Activated CD8-positive, alpha-beta memory T cell treated with anti-CD3 and anti-CD28 coated beads for 24 hours (primary cell): ENCODE measurements around the gene RASSF3.
"Not testable (repeated sequence)": the region's sequence is repeated elsewhere in the genome, so short reads cannot be mapped to it uniquely, and the experiment has no call there.

Experiments used
- DNase-seq: peaks from one replicate; pipeline ENCODE4 v3.0.0-alpha.2; 2020

RASSF3 gene

GRCh38 chr12:64635356-64635998, 25.2 kb downstream of the RASSF3 start:
- DNase-seq: no peak

GRCh38 chr12:64636856-64637255, 26.6 kb downstream of the RASSF3 start:
- no peak for DNase-seq

- no peak for DNase-seq
Observed at GRCh38 chr12:64639466-64639865, 29.2 kb downstream of the RASSF3 start.

- no peak for DNase-seq
Observed at GRCh38 chr12:64646318-64646717, 36.0 kb downstream of the RASSF3 start.

GRCh38 chr12:64649487-64649886, 39.2 kb downstream of the RASSF3 start:
- no peak for DNase-seq

- no peak for DNase-seq
Observed at GRCh38 chr12:64650762-64651161, 40.5 kb downstream of the RASSF3 start.

- DNase-seq: no peak
Observed at GRCh38 chr12:64652346-64652745, 42.1 kb downstream of the RASSF3 start.

GRCh38 chr12:64653123-64653522, 42.8 kb downstream of the RASSF3 start:
- DNase-seq: no peak

- not testable (repeated sequence) for DNase-seq
Observed at GRCh38 chr12:64653907-64654306, 43.6 kb downstream of the RASSF3 start.

GRCh38 chr12:64655141-64655540, 44.8 kb downstream of the RASSF3 start:
- DNase-seq: no peak

- DNase-seq: no peak
Observed at GRCh38 chr12:64656429-64656828, 46.1 kb downstream of the RASSF3 start.

- DNase-seq: no peak
Observed at GRCh38 chr12:64658892-64659481, 48.7 kb downstream of the RASSF3 start.

GRCh38 chr12:64660237-64661018, 50.1 kb downstream of the RASSF3 start:
- no peak for DNase-seq

- DNase-seq: no peak
Observed at GRCh38 chr12:64663015-64663414, 52.7 kb downstream of the RASSF3 start.

- no peak for DNase-seq
Observed at GRCh38 chr12:64665514-64665913, 55.2 kb downstream of the RASSF3 start.

- DNase-seq: no peak
Observed at GRCh38 chr12:64666054-64666914, 56.0 kb downstream of the RASSF3 start.

- DNase-seq: no peak
Observed at GRCh38 chr12:64667793-64668192, 57.5 kb downstream of the RASSF3 start.

- peak; percentile 74 for DNase-seq
Observed at GRCh38 chr12:64669270-64669842, 59.1 kb downstream of the RASSF3 start.

GRCh38 chr12:64670019-64670418, 59.7 kb downstream of the RASSF3 start:
- DNase-seq: no peak

- DNase-seq: no peak
Observed at GRCh38 chr12:64670919-64671639, 60.8 kb downstream of the RASSF3 start.

GRCh38 chr12:64671681-64672080, 61.4 kb downstream of the RASSF3 start:
- no peak for DNase-seq

- DNase-seq: no peak
Observed at GRCh38 chr12:64672925-64673409, 62.7 kb downstream of the RASSF3 start.
